ENCODE data around the gene GABRR2. TPM values are rescaled to one million over a fixed set of nuclear protein-coding genes. Genes with fewer than 3 reads are reported as not detected.
"Not testable (repeated sequence)": the region's sequence is repeated elsewhere in the genome, so short reads cannot be mapped to it uniquely, and the experiment has no call there.

Gene GABRR2
- total RNA-seq, 1 donor from 2014 or later: 0.12 TPM

DNA sequence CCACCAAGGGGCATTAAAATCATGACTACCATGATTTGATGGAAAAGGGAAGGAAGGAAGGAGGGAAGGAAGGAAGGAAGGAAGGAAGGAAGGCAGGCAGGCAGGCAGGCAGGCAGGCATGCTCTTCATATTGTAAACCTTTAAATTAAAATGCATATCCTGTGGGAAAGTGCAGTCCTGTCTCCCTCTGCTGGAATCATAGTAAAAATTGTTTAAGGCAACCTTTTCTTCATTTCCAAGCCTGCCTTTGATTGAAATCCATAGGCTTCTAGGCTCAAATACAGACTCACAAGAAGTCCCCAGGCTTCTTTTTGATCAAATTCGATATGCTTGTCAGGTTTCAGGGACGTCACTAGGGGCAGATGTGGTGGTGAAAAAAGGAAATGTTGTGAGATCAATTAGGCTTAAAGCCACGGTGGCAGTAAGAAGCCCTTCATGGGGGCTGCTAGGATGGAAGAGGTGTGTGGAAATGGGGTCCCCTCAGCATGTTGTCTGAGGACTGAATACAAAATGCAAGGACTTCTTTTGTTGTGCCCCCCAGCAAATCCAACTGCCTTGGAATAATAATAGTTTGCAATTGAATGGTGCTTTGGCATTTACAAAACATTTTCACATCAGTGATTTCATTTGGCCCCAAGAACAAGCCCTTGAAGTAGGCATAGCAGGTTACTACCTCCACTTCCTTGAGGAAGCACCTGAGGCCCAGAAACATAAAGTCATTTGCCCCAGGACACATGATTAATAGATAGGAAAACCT, 72.3 kb downstream of the GABRR2 start:
- H3K4me3 ChIP-seq (ENCODE audit: low read depth, low read length): no peak overlapping the region
- TF ChIP-seq, protein P1, sequence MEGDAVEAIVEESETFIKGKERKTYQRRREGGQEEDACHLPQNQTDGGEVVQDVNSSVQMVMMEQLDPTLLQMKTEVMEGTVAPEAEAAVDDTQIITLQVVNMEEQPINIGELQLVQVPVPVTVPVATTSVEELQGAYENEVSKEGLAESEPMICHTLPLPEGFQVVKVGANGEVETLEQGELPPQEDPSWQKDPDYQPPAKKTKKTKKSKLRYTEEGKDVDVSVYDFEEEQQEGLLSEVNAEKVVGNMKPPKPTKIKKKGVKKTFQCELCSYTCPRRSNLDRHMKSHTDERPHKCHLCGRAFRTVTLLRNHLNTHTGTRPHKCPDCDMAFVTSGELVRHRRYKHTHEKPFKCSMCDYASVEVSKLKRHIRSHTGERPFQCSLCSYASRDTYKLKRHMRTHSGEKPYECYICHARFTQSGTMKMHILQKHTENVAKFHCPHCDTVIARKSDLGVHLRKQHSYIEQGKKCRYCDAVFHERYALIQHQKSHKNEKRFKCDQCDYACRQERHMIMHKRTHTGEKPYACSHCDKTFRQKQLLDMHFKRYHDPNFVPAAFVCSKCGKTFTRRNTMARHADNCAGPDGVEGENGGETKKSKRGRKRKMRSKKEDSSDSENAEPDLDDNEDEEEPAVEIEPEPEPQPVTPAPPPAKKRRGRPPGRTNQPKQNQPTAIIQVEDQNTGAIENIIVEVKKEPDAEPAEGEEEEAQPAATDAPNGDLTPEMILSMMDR (conservative IDR thresholded peaks at IDR 0.05; ENCODE audit: low read depth, low read length): peak; percentile 52
- no peak for DNase-seq (ENCODE audit: low read depth)

DNA sequence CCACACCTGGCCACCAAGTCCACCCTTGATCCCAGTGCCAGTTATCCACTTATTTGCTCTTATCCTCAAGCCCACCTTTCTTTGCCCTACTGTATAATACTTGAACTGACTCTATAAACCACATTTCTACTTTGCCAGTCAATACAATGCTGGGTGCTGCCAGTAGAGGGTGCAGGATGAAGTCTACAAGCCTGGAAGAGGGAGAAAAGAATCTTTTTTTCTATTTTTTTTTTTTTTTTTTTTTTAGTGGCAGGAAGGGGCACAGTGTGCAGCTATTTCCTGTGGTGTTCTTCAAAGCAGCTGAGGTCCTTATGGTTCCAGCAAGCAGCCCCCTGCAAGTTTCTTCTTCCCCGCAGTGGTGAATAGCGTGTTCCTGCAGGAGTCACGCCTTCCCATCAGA, 75.8 kb downstream of the GABRR2 start:
- no peak overlapping the region for H3K4me3 ChIP-seq (ENCODE audit: low read depth, low read length)
- TF ChIP-seq, protein P1 (conservative IDR thresholded peaks at IDR 0.05; ENCODE audit: low read depth, low read length): peak; percentile 52
- no peak for DNase-seq (ENCODE audit: low read depth)

DNA sequence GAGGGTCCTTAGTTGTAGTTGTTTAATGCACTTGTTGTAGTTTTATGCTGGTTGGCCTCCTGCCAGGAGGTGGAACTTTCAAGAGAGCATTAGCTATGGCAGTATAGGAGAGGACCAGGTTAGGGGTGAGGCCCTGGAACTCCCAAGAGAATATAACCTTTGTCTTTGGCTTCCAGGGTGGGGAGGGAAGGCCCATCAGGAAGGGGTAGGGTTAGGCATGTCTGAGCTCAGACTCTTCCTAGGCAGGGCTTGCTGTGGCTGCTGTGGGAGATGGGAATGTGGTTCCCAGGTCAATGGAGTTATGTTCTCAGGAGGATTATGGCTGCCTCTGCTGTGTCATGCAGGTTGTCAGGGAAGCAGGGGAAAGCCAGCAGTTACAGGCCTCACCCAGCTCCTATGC, 77.9 kb downstream of the GABRR2 start:
- DNase-seq (ENCODE audit: low read depth): no peak
- TF ChIP-seq, protein P1 (conservative IDR thresholded peaks at IDR 0.05; ENCODE audit: low read depth, low read length): no peak
- no peak overlapping the region for H3K4me3 ChIP-seq (ENCODE audit: low read depth, low read length)

DNA sequence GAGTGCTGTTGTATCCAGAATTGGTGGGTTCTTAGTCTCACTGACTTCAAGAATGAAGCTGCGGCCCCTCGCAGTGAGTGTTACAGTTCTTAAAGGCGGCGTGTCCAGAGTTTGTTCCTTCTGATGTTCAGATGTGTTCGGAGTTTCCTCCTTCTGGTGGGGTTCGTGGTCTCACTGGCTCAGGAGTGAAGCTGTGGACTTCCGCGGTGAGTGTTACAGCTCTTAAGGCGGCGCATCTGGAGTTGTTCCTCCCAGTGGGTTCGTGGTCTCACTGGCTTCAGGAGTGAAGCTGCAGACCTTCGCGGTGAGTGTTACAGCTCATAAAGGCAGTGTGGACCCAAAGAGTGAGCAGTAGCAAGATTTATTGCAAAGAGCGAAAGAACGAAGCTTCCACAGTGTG, 81.5 kb downstream of the GABRR2 start:
- H3K4me3 ChIP-seq (ENCODE audit: low read depth, low read length); DNase-seq (ENCODE audit: low read depth): not testable (repeated sequence)

DNA sequence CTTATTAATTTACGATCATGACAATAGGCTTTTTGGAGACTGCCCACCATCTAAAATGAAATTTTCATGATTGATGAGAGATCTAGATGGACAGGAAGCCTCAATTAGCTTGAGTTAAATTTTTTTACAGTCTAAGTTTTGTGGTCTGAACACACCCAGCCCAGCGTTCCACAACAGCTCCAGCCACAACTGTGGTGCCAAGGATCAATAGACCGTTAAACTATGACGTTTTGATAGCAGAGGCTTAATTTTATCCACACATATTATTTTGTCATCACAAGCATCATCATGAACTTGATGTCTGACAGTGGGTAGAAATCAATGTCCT, 92.4 kb downstream of the GABRR2 start:
- TF ChIP-seq, protein P1 (conservative IDR thresholded peaks at IDR 0.05; ENCODE audit: low read depth, low read length): no peak
- DNase-seq (ENCODE audit: low read depth): no peak
- H3K4me3 ChIP-seq (ENCODE audit: low read depth, low read length): no peak overlapping the region

DNA sequence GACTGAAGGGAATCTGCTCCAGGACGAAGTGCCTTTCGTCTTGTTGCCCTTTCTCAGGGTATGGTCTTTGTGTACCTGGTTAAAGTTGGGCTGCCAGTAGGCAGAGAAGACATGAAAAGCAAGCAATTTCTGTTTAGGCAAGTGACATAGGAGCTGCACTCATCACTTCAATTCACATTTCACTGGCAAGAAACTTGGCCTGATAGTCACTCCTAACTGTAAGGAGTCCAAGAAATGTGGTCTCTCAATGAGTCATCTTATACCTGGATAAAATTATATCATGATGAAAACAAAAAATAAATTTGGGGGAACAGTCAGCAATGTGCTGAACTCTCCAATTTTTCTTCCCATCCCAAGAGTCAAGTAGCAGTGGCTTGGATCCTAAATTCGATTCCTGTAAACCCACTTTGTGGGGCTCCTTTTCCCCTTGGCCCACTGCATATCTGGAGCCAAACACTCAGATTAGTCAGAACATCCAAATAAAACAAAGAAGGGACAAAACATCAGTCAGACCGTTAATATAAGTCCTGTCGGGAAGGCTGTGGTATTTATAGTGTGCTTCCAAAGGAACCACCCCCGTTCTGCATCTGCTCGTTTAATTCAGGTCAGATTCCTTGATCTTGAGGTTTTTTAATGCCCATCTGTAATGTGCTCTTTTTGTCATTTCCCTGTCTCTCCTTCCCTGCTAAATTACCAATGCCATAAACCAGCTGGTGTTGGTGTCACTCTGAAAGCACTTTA, 93.0 kb downstream of the GABRR2 start:
- TF ChIP-seq, protein P1 (conservative IDR thresholded peaks at IDR 0.05; ENCODE audit: low read depth, low read length): no peak
- DNase-seq (ENCODE audit: low read depth): no peak
- no peak overlapping the region for H3K4me3 ChIP-seq (ENCODE audit: low read depth, low read length)

DNA sequence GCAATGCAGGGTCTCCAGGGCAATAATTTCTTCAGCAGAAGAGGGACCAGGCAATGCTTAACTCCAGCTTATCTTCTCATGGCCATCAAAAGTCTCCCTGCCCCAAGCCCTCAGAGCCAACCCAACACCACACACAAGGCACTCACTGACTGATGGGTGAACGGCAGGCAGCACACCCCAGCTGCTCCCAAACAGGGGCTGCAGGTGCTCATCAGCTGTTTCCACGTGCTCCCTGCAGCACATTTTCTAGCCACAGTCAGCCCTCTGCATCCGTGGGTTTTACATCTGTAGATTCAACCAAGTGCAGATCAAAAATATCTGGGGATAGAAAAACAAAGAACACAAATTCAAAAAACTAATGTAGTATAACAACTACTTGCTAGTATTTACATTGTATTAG, 94.0 kb downstream of the GABRR2 start:
- DNase-seq (ENCODE audit: low read depth): no peak
- TF ChIP-seq, protein P1 (conservative IDR thresholded peaks at IDR 0.05; ENCODE audit: low read depth, low read length): no peak
- H3K4me3 ChIP-seq (ENCODE audit: low read depth, low read length): no peak overlapping the region
